ENCODE measurements around the gene VASP.

DNA sequence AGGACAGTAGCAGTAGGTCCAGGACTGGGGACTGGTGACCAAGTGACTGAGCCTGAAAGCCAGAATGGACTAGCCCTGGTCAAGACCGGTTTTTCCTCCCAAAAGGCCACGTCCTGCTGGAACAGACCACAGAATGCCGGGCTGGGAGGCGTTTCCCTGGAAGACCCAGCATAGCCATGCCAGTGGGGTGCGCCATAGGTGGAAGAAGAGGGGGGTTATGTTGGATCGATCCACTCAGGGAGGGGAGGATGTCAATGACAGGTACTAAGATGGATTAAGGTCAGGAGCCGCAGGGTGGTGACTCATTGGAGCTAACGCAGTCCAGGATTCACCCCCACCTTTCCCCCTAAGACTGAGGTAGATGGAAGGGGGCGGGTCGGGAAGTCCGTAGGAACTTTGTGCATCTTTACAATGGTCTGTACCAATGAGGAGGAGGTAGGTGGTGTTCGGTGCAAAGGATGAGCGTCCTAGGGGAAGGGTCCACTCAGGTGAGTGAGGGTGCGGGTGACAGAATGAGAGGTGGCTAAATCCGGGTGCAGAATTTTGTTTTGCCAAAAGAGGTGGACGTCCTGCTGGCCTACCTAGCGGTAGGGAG lies 21.0 kb downstream of the VASP start:
- TF ChIP-seq, protein P1, sequence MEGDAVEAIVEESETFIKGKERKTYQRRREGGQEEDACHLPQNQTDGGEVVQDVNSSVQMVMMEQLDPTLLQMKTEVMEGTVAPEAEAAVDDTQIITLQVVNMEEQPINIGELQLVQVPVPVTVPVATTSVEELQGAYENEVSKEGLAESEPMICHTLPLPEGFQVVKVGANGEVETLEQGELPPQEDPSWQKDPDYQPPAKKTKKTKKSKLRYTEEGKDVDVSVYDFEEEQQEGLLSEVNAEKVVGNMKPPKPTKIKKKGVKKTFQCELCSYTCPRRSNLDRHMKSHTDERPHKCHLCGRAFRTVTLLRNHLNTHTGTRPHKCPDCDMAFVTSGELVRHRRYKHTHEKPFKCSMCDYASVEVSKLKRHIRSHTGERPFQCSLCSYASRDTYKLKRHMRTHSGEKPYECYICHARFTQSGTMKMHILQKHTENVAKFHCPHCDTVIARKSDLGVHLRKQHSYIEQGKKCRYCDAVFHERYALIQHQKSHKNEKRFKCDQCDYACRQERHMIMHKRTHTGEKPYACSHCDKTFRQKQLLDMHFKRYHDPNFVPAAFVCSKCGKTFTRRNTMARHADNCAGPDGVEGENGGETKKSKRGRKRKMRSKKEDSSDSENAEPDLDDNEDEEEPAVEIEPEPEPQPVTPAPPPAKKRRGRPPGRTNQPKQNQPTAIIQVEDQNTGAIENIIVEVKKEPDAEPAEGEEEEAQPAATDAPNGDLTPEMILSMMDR (IDR thresholded peaks at IDR 0.05) = no peak
- no peak for TF ChIP-seq EZH2phosphoT487 (IDR thresholded peaks at IDR 0.05)

Measured in neural progenitor cell (in vitro differentiated cells).